ENCODE data around the gene CCDC15.
"Not testable (repeated sequence)": the region's sequence is repeated elsewhere in the genome, so short reads cannot be mapped to it uniquely, and the experiment has no call there.

Gene CCDC15

GRCh38 chr11:124950601-124951330, 3.2 kb upstream of the CCDC15 start:
- no peak for DNase-seq (ENCODE audit: low read depth)
- no peak overlapping the region for H3K4me3 ChIP-seq (ENCODE audit: low read length)
- no peak for TF ChIP-seq CTCF (IDR thresholded peaks at IDR 0.05; ENCODE audit: insufficient read depth, low read depth, low read length, missing control alignments)

- DNase-seq (ENCODE audit: low read depth) = no peak
- no peak for TF ChIP-seq CTCF (IDR thresholded peaks at IDR 0.05; ENCODE audit: insufficient read depth, low read depth, low read length, missing control alignments)
- no peak overlapping the region for H3K4me3 ChIP-seq (ENCODE audit: low read length)
These were observed 2.7 kb upstream of the CCDC15 start for GRCh38 chr11:124951341-124951740.

GRCh38 chr11:124954590-124954955, 571 bp downstream of the CCDC15 start:
- peak overlapping the region; percentile 87 for H3K4me3 ChIP-seq (ENCODE audit: low read length)
- DNase-seq (ENCODE audit: low read depth) = no peak
- TF ChIP-seq CTCF (IDR thresholded peaks at IDR 0.05; ENCODE audit: insufficient read depth, low read depth, low read length, missing control alignments) = no peak

GRCh38 chr11:124955035-124955434, 1.0 kb downstream of the CCDC15 start:
- H3K4me3 ChIP-seq (ENCODE audit: low read length) = no peak overlapping the region
- no peak for TF ChIP-seq CTCF (IDR thresholded peaks at IDR 0.05; ENCODE audit: insufficient read depth, low read depth, low read length, missing control alignments)
- no peak for DNase-seq (ENCODE audit: low read depth)

GRCh38 chr11:124961972-124962609, 8.1 kb downstream of the CCDC15 start:
- peak; percentile 83 for DNase-seq (ENCODE audit: low read depth)
- TF ChIP-seq CTCF (IDR thresholded peaks at IDR 0.05; ENCODE audit: insufficient read depth, low read depth, low read length, missing control alignments) = peak; percentile 76
- H3K4me3 ChIP-seq (ENCODE audit: low read length) = no peak overlapping the region

GRCh38 chr11:124968197-124968596, 14.2 kb downstream of the CCDC15 start:
- not testable (repeated sequence) for DNase-seq (ENCODE audit: low read depth); H3K4me3 ChIP-seq (ENCODE audit: low read length)

- DNase-seq (ENCODE audit: low read depth) = peak; percentile 75
- TF ChIP-seq CTCF (IDR thresholded peaks at IDR 0.05; ENCODE audit: insufficient read depth, low read depth, low read length, missing control alignments) = peak; percentile 35
- no peak overlapping the region for H3K4me3 ChIP-seq (ENCODE audit: low read length)
These were observed 16.9 kb downstream of the CCDC15 start for GRCh38 chr11:124970925-124971324.

All from epithelial cell of esophagus (primary cell).